ENCODE measurements around the gene XG.
"Not testable (repeated sequence)": the region's sequence is repeated elsewhere in the genome, so short reads cannot be mapped to it uniquely, and the experiment has no call there.

XG gene, protein sequence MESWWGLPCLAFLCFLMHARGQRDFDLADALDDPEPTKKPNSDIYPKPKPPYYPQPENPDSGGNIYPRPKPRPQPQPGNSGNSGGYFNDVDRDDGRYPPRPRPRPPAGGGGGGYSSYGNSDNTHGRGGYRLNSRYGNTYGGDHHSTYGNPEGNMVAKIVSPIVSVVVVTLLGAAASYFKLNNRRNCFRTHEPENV

DNA sequence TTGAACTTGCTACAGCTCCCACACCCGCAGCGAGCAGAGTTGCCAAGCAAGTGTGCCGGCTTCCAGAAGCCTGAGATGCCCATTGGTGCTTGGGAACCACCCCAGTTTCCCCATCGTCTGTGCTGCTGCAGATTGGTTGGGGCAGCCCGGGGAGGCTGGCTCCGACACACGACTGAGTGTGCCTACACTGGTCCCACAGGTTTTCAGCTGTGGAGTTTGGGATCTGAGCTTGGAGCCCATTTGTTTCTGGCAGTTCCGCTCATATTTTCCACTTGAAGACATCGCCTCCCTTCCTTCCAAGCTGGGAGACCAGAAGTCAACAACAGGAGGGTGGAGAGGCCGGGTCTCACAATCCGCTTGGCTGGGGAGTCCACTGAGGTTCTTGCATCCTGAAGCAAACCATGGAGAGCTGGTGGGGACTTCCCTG is at the start of gene XG:
XG (plus strand) TSS at position 167 of the 427 bp plus-strand sequence; CDS start at position 402, 235 bp downstream.
- not testable (repeated sequence) for DNase-seq

DNA sequence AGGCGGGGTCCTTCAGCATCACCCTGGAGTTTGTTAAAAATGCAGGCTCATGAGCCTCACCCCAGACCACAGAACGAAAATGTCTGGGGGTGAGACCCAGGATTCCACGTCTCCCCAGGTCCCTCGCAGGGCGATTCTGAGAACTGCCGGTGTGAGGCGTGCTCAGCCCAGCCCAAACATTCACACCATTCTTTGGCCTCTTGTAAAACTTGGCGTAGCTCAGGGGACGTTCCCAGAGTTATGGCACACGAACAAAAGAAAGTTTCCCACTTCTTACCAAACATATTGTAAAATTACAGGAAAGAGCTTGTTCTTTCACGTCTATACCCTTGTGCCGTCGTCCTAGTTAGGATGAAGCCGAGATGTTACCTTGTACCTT is 47.9 kb upstream of the XG start:
- no peak for DNase-seq

DNA sequence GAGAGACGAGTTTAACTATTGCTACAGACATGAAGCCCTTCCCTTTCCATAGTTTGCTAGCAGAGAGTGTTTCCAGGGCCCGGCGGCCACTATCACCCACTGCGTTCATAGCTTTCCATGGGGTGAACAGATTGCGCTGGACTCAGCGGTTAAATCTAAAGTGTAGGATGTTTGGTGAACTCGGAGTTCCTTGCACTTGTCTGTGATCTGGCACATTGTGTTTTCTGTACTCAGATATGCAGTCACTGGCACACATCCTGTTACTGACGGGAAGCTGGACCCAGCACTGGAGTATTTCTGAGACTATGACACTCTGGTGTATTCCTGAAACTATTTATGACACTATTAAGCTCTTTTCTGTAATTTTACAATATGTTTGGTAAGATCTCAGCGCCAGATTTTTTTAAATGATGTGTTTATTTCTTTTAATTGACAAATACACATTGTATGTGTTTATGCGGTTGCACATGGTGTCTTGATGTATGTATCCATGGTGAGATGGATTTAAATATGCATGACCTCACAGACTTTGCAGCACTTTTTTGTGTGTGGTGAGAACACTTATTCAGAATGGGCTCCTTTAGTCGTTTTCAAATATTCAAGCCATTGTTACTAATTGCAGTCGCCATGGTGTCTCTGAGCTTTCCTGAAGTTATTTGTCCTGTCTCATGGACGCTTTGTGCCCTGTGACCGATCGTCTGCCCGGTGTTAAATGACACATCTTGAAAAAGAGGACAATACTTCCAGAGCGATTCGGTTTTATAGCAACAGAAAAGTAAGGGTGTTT is 46.6 kb upstream of the XG start:
- DNase-seq, result no peak

DNA sequence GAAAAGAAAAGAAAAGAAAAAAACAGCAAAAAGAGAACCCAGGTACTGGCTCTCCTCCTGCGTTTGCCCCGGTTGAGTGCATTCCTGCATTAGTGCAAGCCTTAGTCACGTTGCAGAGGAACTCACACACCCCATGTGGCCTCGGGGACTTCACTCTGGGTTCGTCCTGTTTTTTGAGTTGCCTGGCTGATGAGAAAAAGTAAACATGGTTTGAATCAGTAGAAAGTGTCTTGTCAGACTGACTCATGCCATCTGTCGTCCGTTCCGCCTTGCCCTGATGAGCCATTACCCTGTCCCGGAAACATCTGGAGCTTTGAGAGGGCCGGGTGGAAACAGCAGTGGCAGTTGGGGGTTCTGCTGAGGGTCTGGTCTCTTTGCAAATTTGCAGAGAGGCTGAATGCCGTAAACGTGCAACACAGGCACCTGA is 44.5 kb upstream of the XG start:
- no peak for DNase-seq

DNA sequence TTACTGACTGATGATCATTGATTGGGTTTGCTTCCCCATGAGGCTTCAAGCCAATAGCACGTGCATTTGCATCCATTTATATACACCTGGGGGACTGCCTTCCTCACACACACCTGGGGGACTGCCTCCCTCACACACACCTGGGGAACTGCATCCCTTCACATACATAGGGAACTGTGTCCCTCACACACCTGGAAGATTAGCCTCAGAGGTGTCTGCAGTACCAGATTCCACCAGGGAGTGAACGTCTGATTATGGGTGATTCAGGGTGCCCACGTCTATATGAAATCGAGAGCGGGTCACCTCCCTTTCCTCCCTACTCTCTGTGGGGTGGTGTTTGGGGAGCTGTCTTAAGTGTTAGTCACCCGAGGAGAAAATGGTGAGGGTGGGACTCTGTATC is 43.8 kb upstream of the XG start:
- no peak for DNase-seq

DNA sequence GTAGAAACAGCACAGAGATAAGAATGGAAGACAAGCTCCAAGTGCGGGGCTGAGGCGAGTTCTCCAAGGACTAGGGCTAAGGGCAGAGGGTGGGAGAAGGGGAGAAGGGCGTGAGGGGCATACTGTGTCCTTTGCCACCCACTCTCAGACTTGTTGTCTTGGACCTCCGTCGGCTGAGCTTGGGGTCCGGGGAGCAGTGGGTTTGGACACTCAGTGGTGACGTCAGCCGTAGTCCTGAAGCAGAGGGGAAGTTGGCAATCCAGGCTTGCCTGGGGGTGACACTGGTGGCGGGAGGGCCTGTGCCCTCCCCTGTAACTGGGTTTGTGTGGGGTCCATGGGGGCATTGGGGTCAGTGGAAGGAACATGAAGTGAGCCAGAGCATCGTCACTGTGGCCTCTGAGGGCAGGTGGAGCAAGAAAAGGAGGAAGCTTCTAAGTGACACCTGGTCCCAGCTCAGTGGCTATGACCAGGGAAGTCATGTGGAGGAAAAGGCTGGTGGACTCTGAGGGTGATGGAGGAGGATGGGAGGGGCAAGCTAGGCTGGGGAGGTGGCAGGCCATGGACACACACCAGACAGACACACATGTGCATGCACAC is 43.1 kb upstream of the XG start:
- no peak for DNase-seq

DNA sequence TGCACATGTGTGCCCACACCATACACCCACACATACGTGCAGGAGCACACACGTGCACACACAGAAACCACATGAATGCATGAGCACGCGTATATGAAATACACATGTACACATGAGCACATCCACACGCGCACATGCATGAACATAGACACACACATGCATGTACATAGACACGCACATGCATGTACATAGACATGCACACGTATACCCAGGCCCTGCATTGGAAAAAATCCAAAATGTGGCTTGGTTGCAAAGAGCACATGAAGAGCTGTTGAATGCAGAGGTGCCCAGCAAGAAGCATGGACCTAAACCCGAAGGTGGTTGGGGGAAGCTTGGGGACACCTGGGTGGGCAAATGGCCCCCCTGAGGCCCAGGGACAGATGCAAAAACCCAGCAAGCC is 42.3 kb upstream of the XG start:
- DNase-seq, result no peak

DNA sequence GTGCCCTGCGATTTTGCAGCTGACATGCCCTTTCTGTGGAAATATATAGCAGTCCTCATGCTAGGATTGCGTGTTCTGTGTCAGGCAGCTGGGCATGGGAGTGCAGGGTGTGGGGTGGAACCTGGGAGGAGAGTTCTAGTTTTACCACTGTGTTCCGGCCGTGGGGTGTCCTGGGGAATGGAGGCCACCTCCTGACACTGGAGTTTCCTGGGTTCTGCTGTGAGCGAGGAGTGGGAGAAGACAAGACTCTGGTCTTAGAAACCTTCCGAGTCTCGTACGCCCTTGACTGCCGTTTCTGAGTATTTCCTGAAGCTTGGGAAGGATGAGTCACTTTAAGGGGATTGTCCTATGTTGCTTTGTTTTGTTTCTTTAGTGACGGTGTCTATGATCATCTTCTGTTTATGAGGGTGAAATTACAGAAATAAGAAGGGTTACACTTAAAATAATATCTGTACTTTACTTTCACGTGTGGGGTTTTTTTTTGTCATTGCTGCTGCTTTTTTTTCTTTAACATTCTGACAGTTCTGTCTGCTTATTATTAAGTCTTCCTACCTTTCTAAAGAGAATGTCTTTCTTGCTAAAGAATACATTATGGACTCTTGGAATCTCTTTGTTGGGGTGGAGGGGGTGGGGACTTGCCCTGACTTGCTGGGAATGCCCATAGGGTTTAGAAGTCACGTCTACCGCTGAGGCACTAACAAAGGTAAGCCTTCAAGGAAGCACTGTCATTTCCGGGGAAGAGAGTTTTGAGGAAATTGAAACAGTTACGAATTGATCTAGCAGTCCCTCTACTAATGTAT is 41.6 kb upstream of the XG start:
- DNase-seq, result no peak

DNA sequence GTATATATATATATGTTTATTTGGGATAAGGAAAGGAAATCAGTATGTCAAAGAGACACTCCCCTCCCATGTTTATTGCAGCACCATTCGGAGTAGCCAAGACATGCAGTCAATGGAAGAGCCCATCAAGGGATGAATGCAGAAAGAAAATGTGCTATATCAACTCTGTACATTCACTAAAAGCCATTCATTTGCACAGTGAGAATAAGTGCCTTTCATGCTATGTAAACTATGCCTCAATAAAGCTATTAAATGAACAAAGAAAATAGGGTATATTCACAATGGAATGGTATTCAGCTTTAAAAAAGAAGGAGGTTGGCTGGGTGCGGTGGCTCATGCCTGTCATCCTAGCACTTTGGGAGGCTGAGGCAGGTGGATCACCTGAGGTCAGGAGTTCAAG is 40.4 kb upstream of the XG start:
- no peak for DNase-seq

DNA sequence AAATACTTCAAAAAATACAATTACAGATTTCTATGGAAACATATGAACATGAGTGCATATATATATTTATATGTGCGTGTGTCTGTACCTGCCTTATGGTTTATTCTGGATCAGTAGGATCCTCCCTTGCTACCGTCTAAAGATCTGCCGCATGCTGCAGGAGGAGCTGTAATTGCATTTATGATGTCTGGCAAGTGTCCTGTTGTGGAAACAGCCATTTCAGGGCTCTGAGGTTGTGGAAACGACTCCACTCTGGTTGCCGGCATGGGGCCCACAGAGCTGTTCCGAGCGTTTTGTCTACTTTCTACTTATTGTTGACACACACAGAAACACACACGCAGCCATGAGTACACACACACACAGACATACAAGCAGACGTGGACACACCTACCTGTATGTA is 39.4 kb upstream of the XG start:
- no peak for DNase-seq

DNA sequence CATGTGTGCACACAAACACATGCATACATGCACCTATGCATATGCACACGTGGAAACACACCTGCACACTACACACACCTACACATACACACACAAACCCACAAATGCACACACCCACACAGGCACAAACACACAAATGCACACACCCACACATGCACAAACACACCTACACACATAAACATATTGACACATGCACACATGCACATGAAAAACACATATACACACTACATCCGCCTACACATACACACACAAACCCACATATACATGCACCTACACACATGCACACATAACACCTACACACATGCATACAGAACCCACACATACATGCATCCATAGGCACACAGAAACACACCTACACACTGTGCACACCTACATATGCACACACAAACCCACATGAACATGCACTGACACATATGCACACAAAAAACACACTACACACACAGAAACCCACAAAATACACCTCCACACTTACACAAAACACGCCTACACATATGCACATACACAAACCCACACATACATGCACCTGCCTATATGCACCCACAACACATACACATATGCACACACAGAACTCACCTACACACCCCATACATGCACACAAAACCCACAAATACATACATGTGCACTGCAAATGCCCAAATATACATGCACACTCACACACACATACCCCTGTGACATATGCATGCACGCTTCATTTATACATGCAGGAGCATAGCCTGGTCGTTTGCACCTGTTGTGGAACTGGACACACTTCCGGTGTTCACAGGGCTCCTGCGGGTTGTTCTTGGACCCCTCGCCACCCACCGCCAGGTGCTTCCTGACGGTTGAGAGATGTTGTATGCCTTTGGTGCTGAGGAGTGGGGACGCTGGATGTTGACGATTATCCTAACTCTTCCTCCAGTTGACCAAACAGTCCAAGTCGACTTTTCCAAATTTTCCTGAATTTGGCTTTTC is 38.7 kb upstream of the XG start:
- DNase-seq, result no peak

DNA sequence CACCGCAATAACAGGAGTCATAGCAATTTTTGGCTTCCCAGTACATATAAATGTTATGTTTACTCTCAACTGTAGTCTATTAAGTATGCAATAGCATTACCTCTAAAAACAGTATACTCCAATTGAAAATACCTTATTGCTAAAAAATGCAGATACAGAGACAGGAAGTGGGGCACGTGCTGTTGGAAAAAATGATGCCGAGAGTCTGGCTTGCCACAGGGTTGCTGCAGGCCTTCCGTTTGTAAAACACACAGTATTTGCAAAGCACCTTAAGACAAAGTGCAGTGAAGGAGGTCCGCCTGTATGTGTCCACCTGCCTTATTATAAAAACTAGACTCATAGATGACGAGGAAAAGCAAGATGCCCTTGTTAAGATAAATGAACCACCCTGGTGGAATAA is 37.3 kb upstream of the XG start:
- DNase-seq, result no peak

DNA sequence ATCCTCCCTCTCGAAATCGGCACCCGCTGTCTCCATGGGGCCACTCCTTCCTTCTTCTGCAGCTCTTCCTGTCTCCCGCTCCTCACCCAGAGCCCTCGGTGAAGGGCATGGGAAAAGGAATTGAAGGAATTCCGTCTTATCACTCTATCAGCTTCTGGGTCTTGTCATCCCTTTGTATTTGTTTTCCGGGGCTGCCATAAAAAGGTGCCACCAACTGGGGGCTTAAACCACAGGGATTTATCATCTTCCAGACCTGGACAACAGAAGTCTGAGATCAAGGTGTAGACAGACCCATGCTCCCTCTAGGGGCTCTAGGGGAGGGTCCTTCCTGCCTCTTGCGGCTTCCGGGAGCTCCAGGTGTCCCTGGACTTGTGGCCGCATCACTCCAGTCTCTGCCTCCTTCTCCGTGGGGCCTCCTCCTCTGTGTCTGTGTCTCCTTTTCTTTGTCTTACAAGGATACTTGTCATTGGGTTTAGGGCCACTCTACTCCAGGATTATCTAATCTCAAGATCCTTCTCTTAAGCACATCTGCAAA is 36.7 kb upstream of the XG start:
- DNase-seq, result no peak

DNA sequence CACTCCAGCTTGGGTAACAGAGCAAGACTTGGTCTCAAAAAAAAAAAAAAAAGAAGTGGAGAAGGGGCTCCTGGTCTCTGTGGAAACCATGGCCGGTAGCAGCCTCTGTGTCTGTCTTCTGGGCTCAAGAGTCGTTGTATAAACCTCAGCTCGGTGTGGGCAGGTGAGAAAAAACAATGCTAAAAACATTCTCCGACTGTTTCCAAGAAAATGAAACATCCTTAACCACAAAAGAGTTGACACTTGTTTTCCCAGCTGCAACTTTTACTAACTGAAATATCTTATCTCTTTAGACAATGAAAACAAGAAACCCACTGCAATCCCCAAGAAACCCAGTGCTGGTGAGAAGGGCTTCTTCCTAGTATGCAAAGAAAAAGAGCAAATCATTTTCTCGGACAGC is 34.5 kb upstream of the XG start:
- no peak for DNase-seq

DNA sequence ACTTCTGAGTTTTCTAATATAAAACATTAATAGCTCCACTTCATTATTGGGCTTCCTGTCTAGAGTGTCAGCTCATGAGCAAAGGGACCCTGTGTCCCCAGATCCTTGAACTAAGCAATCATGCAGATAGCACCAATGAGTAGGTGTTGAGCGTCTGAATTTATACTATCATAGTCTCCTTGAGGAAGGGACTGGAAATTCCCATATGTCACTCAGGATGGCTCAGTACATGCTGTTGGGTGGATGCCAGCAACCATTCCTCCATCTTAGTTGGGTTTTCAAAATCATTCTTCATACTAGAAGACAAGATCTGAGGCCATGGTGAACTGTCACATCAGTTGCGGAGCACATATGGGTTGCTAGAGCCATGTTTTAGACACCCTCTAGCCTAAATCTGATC is 33.0 kb upstream of the XG start:
- no peak for DNase-seq

DNA sequence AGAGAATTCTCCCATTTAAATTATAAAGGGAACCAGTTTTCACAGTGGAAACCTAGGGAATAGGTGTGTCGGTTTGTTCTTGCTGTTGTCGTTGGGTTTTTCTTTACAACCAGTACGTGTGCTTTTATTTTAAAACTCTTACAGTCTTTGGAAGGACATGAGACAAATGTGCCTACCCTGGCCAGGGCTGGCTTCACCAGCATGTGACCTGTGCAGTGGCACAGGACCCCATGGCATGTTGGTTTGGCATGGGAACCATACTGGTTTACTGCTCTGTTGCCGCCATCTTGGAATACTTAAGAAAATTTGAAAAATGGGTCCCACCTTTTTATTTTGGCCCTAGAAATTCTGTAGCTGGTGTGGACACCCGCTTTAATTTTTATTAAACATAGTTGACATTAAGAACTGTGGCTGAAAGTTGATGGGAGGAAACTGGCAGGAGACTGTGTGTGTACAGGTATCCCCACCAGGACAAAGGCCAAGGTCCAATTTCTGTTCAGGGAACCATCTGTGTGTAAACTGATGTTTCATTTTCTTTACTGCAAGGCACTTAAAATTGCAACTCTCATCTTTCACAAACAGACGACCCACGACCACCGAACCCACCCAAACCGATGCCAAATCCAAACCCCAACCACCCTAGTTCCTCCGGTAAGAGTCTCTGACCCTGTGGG is 31.9 kb upstream of the XG start:
- DNase-seq, result no peak

DNA sequence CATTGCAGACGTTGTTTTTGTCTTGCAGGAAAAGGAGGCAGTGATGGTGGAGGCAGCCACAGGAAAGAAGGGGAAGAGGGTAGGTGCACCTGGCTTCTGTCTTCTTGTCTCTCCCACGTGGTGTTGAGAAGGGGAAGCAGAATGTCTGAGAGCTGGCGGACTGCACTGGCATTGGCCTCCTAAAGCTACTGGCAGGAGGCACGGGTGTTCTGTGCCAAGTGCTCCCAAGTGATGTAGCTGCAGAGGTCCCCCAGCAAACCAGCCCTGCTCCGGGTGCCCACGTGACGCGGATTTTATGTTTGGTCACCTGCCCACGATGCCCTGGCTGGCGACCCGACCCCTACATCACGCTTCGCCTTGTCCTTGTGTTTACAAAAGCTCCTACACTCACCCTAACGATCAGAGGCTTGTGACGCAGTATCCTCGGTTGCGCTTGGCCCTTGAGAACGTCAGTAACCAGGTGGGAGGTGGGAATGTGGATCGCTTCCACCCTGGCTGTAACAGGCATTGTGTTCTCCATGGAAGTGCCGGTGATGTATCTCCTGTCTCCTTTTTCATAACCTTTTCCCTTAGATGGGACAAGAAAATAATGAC is 28.5 kb upstream of the XG start:
- DNase-seq, result no peak

DNA sequence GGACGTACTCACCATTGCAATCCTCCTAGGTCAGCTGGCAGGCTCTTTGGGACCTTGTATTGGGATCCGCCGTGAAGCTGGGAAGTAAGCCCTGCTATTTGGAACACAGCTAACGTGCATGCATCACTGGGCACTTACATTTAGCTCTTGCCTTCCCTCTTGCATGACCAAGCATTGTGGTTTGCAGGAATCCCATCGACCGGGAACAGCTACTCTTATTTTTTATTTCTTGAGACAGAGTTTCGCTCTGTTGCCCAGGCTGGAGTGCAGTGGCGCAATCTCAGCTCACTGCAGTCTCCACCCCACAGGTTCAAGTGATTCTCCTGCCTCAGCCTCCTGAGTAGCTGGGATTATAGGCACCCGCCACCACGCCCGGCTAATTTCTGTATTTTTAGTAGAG is 24.6 kb upstream of the XG start:
- DNase-seq, result not testable (repeated sequence)

DNA sequence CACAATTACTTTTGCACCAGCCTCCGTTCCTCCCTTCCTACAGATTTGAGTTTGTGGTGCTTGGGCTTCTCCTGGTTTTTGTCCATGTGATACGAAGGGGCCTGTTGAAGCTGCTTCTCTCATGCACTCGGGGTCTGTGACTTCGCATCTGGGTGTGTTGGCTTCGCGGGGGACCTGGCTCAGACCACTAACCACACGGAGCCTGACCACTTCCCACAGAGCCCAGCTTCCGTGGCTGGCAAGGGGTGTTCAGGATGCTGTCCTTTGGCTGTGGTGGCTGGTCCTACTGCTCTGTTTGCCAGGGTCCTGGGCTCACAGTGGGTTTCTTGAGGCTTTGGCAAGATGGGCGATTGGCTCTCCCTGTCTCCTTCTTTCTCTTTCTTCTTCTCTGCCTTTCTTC is 19.8 kb upstream of the XG start:
- DNase-seq, result no peak

DNA sequence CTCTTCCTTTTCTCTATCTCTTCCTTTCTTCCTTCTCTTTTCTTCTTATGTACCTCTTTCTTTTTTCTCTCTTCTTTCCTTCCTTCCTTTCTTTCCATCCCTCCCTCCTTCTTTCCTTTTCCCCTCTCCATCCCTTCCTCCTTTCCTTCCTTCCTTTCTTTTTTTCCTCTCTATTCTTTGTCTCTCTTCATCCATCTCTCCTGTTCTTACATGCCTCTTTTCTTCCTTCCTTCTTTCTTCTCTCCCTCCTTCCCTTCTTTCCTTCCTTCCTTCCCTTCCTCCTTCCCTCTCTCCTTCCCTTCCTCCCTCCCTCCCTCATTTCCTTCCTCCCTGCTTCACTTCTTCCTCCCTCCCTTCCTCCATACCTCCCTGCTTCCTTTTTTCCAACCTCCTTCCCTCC is 19.2 kb upstream of the XG start:
- DNase-seq, result no peak

DNA sequence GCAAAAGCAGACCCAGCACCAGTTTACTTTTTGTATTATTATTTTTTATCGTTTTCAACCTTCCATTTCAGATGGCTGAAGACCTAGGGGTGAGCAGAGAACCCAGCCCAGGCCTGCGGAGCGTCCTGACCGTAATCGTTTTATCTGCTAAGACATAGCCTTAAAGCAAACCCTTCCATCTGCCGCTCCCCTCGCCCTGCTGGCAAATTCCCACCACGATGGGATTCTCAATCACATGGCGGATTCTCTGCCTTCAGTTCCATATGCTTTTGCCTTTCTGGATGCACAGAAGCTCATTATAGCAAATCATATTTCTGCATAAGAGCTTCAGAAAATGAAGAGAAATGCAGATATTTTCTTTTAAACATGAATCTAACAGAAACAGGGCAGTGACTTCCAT is 18.6 kb upstream of the XG start:
- no peak for DNase-seq

All from NCI-H1417 treated with DMSO at 0.1 percent for 48 hours (cell line).